K562 (cell line): ENCODE results near the gene DGCR8.

Experiments
- CHD2 ChIP-seq: IDR thresholded peaks from 2 replicates; pipeline ENCODE4 v1.6.1; 2011; ENCODE audit warnings: low read depth, low read length
- CREB3 ChIP-seq: fragments of 450-650 bp; conservative IDR thresholded peaks from 2 replicates; pipeline ENCODE4 v1.6.1; 2016; ENCODE audit warnings: missing genetic modification characterization, low read depth, mild to moderate bottlenecking, missing compliant biosample characterization, moderate library complexity
- POLR2A ChIP-seq: fragments of 450-650 bp; conservative IDR thresholded peaks from 2 replicates; pipeline ENCODE4 v1.6.1; 2016
- REST ChIP-seq, 2 experiments: fragments of 450-650 bp; formaldehyde crosslinking in 1 of 2; IDR thresholded peaks; 2 replicates each; pipeline versions ENCODE4 v1.4.0 to v1.6.1; 2014 to 2020; ENCODE audit warnings: mild to moderate bottlenecking in 2 of 2, borderline replicate concordance in 1 of 2, low read depth in 1 of 2
- ZNF274 ChIP-seq: IDR thresholded peaks from 2 replicates; pipeline ENCODE4 v1.6.1; 2011; ENCODE audit warnings: low read depth, mild to moderate bottlenecking, low read length, moderate library complexity, borderline replicate concordance
- ZNF778 ChIP-seq: fragments of 450-650 bp; formaldehyde crosslinking; IDR thresholded peaks from 2 replicates; pipeline ENCODE4 v1.4.0; 2020; ENCODE audit warnings: mild to moderate bottlenecking, moderate library complexity
- TF ChIP-seq, protein P1 (sequence below): sonication (generic); formaldehyde crosslinking; IDR thresholded peaks from 2 replicates; pipeline ENCODE4 v1.8.0; 2022; ENCODE audit warnings: mild to moderate bottlenecking, missing genetic modification reagents

- no peak for TF ChIP-seq CHD2
- TF ChIP-seq POLR2A: no peak
- TF ChIP-seq, protein P1, sequence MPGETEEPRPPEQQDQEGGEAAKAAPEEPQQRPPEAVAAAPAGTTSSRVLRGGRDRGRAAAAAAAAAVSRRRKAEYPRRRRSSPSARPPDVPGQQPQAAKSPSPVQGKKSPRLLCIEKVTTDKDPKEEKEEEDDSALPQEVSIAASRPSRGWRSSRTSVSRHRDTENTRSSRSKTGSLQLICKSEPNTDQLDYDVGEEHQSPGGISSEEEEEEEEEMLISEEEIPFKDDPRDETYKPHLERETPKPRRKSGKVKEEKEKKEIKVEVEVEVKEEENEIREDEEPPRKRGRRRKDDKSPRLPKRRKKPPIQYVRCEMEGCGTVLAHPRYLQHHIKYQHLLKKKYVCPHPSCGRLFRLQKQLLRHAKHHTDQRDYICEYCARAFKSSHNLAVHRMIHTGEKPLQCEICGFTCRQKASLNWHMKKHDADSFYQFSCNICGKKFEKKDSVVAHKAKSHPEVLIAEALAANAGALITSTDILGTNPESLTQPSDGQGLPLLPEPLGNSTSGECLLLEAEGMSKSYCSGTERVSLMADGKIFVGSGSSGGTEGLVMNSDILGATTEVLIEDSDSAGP (CRISPR knock-in tag): no peak
- no peak for TF ChIP-seq REST (IDR thresholded peaks at IDR 0.05; ENCODE audit: borderline replicate concordance)
- no peak for TF ChIP-seq REST (CRISPR knock-in tag; IDR thresholded peaks at IDR 0.05; ENCODE audit: low read depth)
- no peak for TF ChIP-seq ZNF778 (CRISPR knock-in tag)
- no peak for TF ChIP-seq ZNF274
- TF ChIP-seq CREB3 (tag): no peak
Measured at GRCh38 chr22:20055654-20056053, 24.4 kb upstream of the DGCR8 start.
